Stimulated activated CD4-positive, alpha-beta T cell treated with anti-CD3 and anti-CD28 coated beads, Interleukin-4, amount 100 ng/mL, for 1 hour (primary cell): ENCODE measurements around the gene TEX101.

ENCODE experiments used
- DNase-seq: peaks from one replicate; pipeline ENCODE4 v3.0.0-alpha.2; 2020

TEX101 gene

DNA sequence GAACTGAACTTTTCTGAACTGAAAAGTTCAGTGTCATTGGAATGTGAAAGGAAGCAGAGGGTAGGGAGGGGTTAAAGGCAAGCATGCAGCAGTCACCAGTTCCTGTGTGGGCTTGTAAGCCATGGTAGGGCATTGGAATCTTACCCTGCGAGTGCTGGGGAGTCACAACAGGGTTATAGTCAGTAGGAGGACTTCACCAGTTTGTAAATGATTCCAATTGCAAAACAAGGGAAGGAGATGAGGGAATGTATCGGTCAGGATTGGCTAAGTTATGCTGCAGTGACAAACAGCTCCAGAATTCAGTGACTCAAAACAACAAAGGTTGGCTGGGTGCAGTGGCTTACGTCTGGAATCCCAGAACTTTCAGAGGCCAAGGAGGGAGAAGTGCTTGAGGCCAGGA, 37.9 kb downstream of the TEX101 start:
- no peak for DNase-seq

GRCh38 chr19:43454031-43454430, 39.3 kb downstream of the TEX101 start:
- no peak for DNase-seq

- no peak for DNase-seq
Observed at GRCh38 chr19:43455321-43456113, 40.8 kb downstream of the TEX101 start.

DNA sequence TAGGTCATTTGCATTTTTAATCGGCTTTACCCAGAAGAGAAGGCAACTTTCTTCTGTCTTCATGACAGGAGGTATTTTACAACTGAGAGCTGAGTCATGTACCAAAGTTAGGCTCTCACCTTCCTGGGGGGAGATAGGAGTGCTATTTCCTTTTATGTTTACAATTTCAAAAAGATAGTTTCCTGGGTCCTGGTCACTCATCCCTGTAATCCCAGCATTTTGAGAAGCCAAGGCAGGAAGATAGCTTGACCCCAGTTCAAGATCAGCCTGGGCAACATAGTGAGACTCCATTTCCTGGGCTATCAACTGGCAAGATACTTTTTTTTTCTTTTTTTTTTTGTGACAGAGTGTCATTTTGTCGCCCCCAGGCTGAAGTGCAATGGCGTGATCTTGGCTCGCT, 43.1 kb downstream of the TEX101 start:
- DNase-seq: no peak

DNA sequence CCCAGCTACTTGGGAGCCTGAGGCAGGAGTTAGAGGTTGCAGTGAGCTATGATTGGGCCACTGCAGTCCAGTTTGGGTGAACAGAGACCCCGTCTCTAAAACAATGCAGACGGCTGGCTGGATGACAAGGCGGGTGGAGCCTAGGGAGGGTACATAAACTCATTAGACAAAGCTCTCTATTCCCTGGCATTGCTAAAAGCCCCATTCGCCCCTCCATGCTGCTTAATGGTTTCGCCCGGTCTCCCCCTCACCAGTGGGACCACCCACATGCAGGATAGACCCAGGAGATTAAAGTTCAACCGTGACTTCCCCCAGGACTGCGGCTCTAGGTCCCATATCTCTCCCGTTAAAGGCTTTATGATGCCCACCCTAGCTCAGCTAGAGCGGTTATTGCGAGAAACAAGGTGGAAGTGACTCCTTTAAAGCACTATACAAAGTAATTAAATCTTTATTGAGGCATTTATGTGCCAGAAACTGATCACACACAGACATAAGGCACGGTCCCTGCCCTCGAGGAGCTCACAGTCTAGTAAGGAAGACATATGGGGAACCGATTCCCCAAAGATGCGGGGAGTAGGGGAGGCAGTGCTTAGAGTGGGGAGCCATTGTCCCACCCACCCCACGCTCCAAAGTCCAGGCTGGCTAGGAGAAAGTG, 45.8 kb downstream of the TEX101 start:
- DNase-seq: no peak

GRCh38 chr19:43461303-43461702, 46.6 kb downstream of the TEX101 start:
- no peak for DNase-seq

DNA sequence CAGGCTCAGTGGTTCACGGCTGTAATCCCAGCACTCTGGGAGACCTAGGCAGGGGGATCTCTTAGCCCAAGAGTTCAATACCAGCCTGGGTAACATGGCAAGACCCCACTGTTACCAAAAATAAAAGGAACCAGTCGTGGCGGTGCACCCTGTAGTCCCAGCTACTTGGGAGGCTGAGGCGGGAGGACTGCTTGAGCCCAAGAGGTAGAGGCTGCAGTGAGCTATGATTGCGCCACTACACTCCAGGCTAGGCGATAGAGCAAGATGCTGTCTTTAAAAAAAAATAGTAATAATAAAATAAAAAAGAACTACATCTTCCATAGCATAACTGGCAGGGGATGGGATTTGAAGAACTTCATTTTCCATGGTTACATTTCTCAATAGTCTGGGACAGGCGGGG, 47.7 kb downstream of the TEX101 start:
- DNase-seq: no peak

GRCh38 chr19:43462785-43463380, 48.2 kb downstream of the TEX101 start:
- DNase-seq: no peak

DNA sequence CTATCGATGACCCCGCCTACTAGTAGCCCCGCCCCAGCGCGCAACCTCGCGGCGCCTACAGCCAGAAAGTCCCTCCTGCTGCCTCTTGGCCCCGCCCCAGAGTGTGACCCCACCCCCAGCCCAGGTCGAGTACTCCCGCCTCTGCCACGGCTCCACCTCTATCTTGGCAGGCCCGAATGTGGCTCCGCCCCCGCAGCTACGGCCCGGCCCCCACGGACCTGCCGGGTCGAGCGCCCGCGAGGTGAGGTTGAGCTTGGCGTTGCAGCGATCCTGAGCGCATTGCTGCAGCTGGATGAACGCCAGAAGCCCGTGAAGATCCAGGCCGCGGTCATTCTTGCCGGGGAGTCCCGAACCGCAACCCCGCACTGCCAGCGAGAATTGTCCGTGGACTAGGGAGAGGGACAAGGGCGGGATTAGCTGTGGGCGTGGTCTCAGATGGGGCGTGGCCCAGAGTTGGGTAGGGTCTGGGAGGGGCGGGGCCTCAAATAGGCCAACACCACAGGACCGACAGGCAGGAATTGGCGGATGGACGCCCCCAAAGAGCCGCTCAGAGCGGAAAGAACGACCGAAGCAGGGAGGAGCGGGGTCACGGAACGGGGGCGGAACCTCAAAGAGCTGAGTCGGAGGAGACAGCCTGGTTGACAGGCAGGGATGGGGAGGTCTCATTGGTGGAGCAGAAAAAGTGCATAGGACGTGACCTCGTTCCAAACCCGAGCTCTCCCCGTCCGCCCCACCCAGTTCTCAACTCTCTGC, 48.9 kb downstream of the TEX101 start:
- DNase-seq: peak; percentile 100

DNA sequence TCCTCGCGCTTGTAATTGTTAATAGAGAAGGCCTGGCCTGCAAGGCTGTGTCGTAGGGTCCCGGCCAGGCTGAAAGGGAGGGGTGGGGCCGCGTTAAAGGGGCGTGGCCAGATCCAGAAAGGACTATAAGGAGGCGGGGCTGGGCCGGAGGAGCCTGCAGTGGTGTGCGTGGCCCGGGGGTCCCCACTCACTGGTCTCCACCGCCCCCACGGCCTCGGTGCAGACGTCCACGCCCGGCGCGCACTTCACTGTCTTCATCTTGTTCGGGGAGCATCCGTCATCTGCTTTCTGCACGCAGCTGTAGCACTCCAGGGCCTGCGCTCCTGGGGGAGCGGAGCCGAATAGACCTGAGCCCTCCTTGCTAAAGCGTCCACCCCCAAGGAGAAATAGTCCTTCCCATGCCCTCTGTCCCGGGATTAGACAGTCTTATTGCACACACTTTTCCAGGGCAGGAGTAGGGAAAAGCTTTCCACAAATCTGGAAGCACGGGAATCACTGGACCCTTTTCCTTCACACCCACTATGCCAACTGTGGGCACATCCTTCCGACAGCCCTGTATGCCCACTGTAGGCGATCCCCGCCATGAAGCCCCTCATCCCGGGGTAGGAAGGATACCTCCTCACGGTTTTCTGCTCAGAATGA, 49.6 kb downstream of the TEX101 start:
- DNase-seq: peak; percentile 77

- peak; percentile 10 for DNase-seq
Observed at GRCh38 chr19:43465468-43466120, 50.9 kb downstream of the TEX101 start, which contains the start of gene LYPD3. LYPD3 (minus strand) TSS chr19:43465608; CDS start chr19:43465571, 37 bp downstream.

- DNase-seq: no peak
Observed at GRCh38 chr19:43466793-43467192, 52.1 kb downstream of the TEX101 start.

- no peak for DNase-seq
Observed at GRCh38 chr19:43467276-43467675, 52.6 kb downstream of the TEX101 start.

GRCh38 chr19:43467730-43468129, 53.0 kb downstream of the TEX101 start:
- DNase-seq: no peak
